ENCODE measurements around the gene BLACAT1.

The BLACAT1 gene

DNA sequence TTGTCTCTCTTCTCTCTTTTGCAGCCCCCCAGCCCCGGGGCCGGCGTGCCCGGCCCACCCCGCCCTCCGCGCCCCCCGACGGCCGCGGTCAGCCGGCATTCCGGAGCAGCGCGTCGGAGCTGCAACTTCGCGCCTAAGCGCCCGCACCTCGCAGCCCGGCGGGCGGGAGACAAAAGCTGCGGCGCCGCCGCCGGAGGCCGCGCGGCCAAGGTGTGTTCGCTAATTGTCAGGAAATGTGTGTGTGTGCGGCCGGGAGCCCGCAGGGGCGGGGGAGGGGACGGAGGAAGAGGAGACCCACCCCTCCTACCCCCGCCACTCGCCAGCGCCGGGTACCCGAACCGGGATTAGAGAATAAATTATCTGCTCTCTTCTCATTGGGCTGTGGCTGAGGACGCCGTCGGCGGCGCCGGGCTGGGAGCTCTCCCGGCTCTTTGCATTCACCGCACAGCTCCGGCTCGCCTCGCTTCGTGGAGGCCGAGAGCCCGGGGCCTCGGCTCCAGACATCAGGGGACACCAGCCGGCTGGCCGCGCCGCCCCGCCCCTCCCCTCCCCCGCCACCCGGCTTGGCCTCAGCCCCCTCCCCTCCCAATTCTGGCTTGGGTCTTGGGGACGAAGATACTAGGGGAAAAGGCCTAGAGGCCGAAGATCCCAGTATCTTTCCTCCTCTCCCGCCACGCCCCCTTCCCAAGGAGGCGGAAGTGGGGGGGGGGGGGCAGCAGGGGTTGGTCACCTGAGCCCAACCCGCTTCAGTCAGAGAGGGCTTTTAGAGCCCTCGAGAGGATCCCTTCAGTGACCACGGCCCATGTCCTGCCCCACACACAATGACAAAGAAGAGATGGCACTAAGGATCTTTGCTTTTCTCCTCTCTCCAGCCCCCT, 1.3 kb upstream of the BLACAT1 start:
- in situ Hi-C loops (cut with MboI; ENCODE audit: low sequenced_read_pairs): no loop called here

DNA sequence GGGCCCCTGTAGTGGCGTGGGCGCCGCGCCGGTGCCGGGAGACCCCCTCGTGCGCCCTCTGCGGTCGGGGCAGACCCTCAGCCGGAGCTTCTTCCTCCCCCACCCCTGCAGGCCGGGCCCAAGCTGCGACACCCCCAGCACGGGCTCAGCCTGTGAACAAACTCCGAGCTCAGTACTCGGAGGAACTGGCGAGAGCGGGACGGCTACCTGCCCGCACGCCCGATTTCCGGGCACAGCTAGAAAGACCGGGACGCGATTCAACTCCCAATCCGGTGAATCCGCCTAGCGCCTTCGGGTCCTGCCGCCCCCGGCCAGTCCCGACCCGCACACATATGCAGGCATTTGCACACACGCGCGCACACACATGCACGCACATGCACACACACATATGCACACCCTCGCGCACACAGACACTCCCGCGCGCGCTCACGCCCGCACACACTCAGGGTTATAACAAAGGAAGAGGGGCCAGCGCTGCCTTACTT, 580 bp upstream of the BLACAT1 start:
- in situ Hi-C loops (cut with MboI; ENCODE audit: low sequenced_read_pairs): no loop called here

DNA sequence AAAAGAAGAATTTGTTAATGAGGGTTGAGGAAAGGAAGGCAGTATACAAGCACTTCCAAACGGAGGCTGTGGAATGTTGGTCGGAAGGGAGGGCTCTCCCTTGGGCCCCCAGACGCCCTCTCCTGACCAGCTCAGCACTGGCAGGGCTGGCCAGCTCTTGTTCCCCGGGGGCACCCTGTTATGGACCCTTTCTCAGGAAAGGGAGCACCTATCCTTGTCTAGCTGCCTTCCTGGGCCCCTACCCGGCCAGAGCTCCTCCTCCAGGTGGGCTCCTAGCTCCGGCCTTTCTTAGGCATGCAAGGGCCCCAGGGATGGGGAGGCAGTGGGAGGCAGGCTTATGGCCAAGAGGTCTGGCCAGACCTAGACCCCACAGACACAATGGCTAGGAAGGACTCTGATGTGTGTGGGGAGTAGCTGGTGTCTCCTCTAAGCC, 926 bp downstream of the BLACAT1 start:
- in situ Hi-C loops (cut with MboI; ENCODE audit: low sequenced_read_pairs): no loop called here

DNA sequence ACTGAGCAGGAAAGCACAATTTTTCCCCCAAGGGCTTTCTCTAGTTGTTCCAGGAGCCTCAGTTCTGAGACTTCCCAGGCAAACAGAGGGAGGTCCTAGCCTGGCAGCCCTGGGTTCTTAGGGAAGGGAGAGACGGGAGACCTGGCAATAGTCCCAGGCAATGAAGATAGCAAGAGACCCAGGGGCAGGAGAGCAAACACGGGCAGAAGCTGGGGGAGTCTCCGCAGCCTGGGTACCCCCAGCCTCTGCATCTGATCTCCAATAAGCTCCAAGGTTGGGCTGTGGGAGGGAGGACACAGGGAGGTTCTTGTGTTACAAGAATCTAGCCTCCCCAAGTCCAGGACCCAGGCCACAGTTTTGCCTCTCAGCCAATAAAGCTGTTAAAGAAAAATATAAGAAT, 2.4 kb downstream of the BLACAT1 start:
- in situ Hi-C loops (cut with MboI; ENCODE audit: low sequenced_read_pairs): no loop called here

DNA sequence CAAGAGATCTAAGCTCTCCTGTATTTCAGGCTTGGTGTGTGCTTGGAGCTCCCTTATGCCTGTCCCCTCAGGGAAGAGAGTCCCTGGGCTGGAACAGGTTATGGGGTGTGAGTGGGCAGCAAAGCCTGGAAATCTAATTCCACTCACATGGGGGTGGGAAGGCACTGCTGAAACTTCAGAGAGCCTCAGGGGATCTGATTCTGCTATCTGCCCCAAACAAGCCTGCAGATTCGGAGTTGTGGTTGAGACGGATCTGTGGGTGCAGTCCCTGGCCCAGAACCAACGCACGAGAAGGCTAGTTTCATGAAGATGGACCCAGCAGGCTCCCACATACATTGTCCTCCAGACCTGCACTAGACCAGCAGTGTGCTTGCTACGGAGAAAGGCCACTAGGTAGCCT, 2.9 kb downstream of the BLACAT1 start:
- in situ Hi-C loops (cut with MboI; ENCODE audit: low sequenced_read_pairs): no loop called here

DNA sequence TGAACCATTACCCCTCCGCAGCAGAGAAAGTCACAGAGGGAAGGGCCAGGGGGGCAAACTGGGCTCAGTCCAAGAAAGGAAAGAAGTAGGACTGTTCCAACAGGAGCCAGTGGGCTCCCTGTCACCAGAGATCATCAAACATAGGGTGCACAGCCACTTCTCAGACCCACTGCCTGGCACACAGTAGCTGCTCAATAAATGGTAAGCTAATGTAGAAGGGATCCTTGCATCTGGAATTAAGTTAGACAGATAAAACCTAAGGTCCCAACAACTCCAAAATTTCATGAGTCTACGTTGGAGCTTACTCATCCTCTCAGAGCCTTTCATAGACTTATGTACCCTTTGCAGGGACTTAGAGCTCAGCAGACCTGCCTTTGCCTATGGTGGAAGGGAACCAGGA, 3.5 kb downstream of the BLACAT1 start:
- in situ Hi-C loops (cut with MboI; ENCODE audit: low sequenced_read_pairs): no loop called here

DNA sequence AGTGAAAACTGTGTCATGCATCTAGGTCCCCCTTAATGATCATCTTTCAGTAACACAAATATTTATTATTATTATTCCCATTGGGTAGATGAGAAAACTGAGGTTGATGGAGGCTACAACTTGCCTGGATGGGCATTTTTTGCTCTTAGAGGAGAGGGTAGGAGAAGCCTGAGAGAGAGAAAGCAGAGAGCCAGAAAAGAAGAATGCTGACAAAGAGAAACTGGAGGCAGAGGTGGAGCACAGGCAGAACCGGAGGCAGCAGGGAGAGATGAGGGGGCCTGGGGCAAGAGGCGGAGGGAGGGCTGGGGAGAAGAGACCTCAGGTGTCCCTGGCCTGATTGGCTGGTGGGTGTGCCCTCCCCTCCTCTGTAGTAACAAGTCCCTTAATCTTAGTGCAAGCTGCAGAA, 4.1 kb downstream of the BLACAT1 start:
- in situ Hi-C loops (cut with MboI; ENCODE audit: low sequenced_read_pairs): no loop called here

DNA sequence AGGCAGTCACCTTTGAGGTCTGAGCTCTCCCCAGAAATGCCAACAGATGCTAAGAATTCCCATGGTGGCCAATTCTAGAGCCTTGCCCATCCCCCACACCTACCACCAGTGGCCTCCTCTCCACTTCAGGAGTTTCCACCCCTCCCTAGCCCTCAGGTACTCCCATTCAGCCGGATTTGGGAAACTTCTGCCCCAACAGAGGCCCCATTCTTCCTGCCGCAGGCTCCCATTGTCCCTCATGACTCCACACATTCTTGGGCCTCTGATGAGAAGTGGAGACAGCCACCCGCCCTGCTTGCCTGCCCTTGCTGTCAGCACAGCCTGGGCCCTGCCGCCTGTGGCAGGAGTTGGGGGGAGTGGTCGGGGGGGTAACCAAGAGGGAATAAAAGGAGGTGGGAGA, 4.6 kb downstream of the BLACAT1 start:
- in situ Hi-C loops (cut with MboI; ENCODE audit: low sequenced_read_pairs): no loop called here

DNA sequence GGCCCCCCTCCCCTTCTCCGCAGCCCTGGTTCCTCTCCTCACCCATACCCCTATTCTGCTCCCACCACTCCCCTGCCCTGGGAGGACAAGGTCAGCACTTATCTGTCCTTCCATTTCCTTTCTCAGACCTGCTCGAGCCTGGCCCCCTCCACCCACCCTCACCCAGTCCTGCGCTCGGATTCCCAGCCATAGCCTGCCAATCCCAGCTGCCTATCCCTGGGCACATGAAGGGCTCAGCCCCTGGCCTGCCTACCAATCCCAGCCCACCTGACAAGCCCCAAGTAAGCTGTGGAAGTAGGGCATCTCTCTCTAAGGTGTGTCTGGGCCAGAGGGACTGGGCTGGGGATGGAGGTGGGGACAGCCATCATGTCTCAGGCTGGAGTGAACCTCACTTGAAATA, 5.4 kb downstream of the BLACAT1 start:
- in situ Hi-C loops (cut with MboI; ENCODE audit: low sequenced_read_pairs): no loop called here

DNA sequence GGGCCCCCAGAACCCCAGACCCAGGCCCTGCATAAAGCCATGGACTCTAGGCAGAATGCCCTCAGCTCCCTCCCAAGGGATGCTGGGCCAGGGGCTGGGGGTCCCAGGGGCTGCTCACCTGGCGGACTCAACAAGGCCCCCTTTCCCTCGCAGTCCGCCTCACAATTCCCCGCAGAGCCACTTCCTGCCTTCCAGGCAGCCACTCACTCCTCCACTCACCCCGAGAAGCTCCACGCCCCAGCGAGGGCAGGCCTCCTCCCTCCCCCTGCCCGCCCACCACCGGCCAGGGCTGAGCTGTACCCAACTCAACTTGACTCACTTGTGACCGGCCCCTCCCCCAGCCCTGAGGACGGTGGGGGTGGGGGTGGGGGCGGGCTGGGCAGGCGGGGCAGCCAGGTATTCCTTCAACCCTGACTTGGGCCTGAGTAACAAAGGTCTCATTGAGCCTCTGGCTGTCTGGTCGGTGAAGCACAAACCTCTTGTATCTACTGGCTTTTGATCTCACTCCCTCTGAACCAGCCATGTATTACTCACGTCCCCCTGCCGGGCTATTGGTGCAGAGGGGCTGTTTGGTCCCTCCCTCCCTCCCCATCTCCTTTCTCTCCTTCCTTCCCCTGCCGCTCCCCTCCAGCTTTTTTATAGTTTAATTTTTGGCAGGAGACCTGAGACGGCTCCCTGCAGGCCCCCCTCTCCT, 5.9 kb downstream of the BLACAT1 start:
- in situ Hi-C loops (cut with MboI; ENCODE audit: low sequenced_read_pairs): no loop called here

DNA sequence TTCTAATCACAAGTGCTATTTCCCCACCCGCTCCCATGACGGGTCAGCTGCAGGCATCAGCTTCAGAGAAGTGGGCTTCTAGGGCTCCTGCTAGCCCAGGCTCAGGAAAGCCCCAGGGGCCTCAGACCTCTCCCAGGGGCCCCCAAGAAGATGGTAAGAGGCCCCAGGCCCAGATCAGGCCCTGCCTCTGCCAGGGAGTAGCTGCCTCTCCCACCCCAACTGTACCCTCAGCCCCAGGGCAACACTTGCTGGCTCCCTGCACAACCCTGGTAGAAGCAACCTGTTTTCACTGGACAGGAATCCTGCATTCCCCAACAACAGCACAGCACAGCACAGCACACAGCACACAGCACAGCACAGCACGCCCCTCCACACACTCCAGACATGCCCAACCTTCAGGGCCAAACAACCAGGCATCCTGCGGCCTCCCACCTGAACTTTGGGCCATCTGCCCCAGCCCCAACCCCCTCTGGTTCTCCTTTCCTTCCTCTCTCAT, 6.5 kb downstream of the BLACAT1 start:
- in situ Hi-C loops (cut with MboI; ENCODE audit: low sequenced_read_pairs): no loop called here

DNA sequence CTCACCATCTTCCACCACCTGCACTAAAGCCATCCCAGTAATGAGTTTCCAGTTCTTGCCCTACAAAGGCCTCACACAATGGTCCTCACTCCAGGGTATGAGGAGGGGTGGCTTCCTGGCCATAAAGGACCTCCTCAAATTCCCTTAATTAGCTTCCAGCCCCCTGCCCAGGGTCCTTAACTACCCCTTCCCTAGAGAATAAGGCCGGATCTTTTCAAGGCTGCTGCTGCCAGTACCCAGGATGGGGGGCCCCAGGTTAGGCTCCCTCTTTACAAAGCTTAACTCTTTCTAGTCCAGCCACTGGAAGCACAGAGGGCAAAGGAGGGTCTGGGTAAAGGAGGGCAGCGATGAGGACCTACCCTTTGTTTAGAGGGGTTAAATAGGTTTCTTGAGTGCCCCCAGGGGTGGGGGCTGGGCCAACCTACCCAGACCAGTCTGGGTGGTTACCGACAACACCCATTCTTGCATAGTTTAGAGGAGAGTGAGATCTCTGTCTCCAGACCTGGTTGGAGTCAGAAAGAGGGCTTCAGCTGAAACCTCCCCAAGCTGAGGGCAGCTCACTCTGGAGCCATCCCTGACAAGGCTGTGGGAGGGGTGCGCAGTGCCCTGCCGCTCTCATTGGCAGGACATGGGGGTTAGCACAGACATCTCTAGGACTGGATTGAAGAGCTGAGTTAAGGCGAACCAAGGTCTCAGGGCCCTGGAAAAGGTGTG, 7.1 kb downstream of the BLACAT1 start:
- in situ Hi-C loops (cut with MboI; ENCODE audit: low sequenced_read_pairs): no loop called here

DNA sequence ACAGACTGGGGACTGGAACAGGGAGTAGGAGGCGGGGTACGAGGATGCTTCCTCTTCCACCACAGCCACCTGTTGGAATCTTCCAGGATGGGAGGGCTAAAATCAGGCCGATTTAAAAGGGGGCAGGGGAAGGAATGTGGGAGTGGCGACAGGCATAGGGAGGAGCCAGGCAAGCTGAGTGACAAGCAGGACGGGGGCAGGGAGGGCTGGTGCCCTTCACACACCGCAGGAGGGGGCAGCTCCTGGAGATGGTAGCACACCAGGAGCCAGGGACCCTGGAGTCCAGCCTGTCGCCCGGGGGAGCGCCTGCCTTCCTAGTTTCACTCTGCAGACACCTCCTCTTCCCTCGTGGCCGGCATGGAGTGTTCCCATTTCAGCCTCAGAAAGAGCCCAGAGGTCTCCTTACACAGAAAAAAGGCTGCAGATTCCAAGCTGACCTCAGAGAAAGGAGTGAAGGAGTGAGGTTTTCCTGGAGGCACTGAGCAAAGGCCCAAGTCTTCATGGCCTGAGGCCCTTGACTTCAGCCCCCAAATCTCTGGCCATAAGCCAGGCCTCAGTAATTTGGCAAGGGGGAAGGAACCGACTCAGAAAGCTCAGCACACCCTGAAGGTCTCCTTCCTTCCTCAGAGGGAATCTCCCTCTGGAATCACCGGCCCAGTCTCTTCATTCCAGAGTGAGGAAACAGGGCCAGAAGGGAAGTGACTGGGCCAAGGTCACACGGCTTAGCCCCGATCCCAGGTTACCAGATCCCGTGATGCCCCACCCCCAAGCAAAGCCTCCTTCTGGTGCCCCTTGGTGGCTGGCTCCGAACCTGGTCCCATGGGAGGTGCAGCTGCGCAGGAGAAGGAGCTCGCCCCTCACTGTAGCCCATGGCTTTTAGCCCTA, 8.1 kb downstream of the BLACAT1 start:
- in situ Hi-C loops (cut with MboI; ENCODE audit: low sequenced_read_pairs): no loop called here

DNA sequence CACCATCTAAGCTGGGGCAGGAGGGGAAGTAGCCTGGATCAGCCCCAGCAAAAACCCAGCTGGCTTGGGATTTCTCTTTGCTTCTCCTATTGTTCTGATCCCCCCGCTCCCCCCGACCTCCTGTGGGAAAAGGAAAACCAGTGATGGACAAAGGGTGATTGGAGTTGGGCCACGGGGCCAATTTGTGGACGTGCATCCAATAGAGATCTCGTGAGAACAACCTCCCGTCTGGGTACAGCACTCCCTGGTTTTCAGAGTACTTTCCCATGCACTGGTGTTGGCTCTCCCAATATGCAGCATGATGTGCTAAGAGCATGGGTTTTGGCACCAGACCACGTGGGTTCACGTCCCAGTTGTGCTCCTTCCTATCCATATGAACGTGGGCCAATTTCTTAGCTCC, 9.0 kb downstream of the BLACAT1 start:
- in situ Hi-C loops (cut with MboI; ENCODE audit: low sequenced_read_pairs): no loop called here

DNA sequence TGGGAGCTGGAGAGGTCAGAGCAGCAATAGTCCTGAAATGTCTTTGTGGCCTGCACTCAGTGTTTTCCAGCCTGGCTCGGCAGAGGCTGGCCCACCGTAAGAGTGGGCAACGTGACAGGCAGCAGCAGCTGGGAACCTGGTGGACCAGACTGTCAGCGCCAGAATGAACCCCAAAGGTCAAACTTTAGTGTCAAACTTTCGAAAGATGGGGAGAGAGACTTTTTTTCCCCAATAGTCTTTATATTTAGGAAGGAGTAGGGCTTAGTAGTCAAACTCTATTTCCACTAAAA, 10.3 kb downstream of the BLACAT1 start:
- in situ Hi-C loops (cut with MboI; ENCODE audit: low sequenced_read_pairs): no loop called here

DNA sequence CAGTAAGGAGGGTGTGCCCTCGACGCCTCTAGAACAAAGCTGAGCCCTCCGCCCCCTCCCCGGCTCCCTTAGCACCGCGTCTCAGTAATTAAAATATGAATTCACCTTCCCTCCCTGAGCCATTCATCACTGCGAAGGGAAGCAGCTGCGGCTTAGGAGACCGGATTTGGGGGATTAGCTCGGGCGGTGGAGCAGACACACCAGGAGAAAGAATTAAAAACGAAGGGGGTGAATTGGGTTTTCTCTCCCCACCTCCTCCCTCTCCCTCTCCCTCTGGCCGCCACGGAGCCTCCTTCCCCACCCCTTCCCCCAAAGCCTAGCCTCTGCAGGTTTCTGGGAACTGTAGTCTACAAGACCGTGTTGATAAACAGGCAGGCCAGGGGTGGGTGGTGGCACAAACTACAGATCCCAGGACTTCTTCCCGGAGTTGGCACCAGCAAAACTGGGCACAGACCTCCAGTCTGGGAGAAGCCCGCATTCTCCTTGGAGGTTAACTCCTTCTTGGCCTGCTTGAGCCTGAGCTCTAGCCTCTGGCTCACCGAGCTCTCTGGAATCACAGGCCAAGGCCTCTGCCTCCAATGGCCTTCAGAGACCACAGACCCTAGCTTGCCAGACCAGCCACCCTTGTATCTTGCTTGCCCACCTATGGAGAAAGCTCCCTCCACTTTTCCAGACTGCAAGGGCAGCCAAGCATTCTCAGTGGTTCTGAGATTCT, 10.8 kb downstream of the BLACAT1 start:
- in situ Hi-C loops (cut with MboI; ENCODE audit: low sequenced_read_pairs): no loop called here

DNA sequence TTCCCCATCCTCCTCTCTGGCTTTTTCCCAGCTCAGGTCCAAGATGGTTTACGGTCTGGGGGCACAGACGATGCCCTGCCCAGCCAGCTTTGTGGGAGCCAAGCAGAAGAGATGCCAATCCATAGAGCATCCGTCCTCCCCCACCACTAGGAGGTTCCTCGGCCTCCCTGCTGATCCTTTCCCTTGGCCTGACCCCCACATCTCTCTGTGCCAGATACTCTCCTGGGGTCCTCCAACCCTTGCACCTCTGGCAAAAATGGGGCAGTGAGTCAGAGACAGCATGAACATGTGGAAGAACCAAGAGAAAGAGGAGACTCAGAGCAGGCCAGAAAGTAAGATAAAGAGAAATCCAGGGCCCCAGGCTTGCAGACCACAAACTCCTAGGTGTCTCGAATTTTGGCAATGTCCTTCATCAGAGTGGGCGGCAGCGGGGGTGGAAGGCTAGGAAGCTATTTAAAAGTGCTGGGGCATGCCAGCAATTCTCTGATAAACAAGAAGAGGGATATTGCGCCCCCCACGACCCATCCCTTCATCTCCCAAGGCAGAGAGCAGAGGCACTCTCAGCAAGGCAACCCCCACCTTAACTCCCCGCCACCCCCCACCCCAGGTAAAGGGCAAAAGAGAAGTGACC, 11.4 kb downstream of the BLACAT1 start:
- in situ Hi-C loops (cut with MboI; ENCODE audit: low sequenced_read_pairs): no loop called here

DNA sequence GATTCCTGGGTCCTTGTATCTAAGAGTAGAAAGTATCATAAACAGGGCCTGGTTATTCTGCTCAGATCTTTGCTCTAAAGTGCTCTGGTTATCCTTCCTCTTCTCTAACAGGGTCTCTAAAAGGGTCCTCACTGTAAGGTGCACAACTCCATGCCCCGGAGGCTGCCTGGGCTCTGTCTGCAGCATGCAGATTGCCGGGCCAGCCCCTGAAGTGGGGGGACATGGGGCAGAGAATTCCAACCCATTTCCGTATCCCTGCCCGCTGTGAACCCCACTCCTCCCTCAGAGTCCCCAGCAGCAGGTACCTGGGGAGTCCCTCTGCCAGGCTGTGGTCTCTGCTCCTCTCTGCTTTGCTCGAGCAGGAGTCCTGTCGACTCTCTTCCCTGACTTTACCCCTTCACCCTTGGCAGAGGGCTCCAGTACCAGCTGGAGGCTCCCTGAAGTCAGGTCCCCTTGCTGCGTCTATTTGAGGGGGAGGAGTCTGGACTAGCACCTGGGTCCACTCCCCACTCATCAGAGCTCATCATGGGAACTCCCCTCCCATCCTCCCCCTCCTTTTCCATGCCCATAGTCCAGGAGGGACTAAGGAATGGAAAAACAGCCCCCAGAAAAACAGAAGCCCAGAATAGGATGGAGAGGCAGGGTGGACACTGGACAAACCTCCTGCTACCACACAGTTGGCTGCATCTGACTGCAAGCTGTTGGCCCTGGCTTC, 12.1 kb downstream of the BLACAT1 start:
- in situ Hi-C loops (cut with MboI; ENCODE audit: low sequenced_read_pairs): no loop called here

All from HL-60/S4 treated with retinoic acid at 250 ng/mL for 4 days and 3 days (cell line).